ENCODE measurements around the gene GON4L. TPM values are rescaled to one million over a fixed set of nuclear protein-coding genes. Genes with fewer than 3 reads are reported as not detected.
A peak's percentile ranks its signal among the peaks of the same experiment; 100 is the strongest.

Gene GON4L
- total RNA-seq, 6 experiments from 2014 or later: 10.7 to 23.2 (median 20.1) TPM

DNA sequence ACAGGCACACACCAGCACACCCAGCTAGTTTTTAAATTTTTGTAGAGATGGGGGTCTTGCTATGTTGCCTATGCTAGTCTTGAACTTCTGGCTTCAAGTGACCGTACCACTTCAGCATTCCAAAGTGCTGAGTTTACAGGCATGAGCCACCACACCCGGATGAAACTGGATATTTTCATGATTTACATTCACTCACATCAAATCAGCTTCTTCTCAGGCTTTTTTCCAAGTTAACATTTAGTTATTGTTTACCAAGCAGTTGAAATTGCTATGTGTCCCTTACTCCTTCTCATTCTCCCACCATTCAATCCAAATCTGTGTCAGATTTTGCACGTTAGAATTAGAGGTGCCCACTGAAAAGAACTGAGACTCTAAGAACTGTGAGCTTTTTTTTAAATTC is 35.8 kb upstream of the GON4L start:
- no peaks in the 10 kb centered on the region for H3K4me1 ChIP-seq
- WGBS (ENCODE audit: insufficient coverage, low coverage, low lambda C conversion rate, missing lambda C conversion rate): 44% methylated on average over 3 of the region's 3 CpGs
- ATAC-seq: no peak
- TF ChIP-seq, protein P1, sequence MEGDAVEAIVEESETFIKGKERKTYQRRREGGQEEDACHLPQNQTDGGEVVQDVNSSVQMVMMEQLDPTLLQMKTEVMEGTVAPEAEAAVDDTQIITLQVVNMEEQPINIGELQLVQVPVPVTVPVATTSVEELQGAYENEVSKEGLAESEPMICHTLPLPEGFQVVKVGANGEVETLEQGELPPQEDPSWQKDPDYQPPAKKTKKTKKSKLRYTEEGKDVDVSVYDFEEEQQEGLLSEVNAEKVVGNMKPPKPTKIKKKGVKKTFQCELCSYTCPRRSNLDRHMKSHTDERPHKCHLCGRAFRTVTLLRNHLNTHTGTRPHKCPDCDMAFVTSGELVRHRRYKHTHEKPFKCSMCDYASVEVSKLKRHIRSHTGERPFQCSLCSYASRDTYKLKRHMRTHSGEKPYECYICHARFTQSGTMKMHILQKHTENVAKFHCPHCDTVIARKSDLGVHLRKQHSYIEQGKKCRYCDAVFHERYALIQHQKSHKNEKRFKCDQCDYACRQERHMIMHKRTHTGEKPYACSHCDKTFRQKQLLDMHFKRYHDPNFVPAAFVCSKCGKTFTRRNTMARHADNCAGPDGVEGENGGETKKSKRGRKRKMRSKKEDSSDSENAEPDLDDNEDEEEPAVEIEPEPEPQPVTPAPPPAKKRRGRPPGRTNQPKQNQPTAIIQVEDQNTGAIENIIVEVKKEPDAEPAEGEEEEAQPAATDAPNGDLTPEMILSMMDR (IDR thresholded peaks at IDR 0.05): no peak
- TF ChIP-seq POLR2A (IDR thresholded peaks at IDR 0.05): no peak
- DNase-seq: no peak
- H3K27me3 ChIP-seq: no peaks in the 10 kb centered on the region
- H3K9me3 ChIP-seq: no peaks in the 10 kb centered on the region
- peak overlapping the region in 1 of 3 donors; percentile 80 for H3K27ac ChIP-seq
- H3K36me3 ChIP-seq: peaks cover 0 to 12% (median 0%) of the 10 kb centered on the region in 4 donors
- intact Hi-C loops (cut with DNase I): no loop called here
- no peak overlapping the region for H3K4me3 ChIP-seq

DNA sequence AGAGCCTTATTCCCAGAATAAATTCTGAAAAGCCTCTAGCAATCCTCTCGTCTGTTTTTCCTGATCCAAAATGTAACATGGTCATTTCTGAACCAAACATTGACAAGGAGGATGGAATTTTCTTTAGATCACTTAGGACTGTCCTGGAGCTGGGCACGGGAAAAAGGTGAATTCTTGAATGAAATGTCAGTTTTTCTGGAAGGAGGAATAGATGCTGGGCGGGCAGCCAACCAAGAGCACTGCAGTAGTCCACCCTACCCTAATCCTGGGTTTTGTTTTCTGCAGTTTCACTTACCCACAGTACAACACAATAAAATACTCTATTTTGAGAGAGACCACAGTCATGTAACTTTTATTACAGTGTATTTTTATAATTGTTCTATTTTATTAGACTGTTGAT is 33.2 kb upstream of the GON4L start:
- WGBS (ENCODE audit: insufficient coverage, low coverage, low lambda C conversion rate, missing lambda C conversion rate): 40% methylated on average over 3 of the region's 3 CpGs
- TF ChIP-seq, protein P1 (IDR thresholded peaks at IDR 0.05): no peak
- TF ChIP-seq POLR2A (IDR thresholded peaks at IDR 0.05): no peak
- ATAC-seq: no peak

DNA sequence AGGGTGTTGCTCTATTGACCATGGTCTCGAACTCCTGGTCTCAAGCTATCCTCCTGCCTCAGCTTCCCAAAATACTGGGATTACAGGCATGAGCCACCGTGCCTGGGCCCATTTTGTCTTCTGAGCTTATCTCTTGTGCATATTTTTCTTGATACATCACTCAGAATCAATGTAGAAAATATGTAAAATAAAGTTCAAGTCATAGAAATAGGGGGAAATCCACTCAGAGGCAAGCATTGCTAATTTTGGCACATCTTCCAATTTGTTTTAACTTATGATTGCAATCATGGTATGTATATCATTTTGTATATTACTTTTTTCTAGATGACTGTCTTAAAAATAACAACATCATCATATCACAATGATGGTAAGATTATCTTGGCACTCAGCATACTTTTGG is 32.6 kb upstream of the GON4L start:
- Histone ChIP-seq H3K4me1 (no peaks in the 10 kb centered on the region), H3K9me3 (no peaks in the 10 kb centered on the region), H3K4me3 (no peak overlapping the region), H3K27me3 (no peaks in the 10 kb centered on the region), H3K36me3 (no peaks in the 10 kb centered on the region), H3K27ac (no peak overlapping the region)
- DNase-seq: no peak
- no peak for ATAC-seq
- 75% methylated on average over 2 of the region's 2 CpGs for WGBS (ENCODE audit: insufficient coverage, low coverage, low lambda C conversion rate, missing lambda C conversion rate)
- intact Hi-C loops (cut with DNase I): no loop called here
- TF ChIP-seq, protein P1 (IDR thresholded peaks at IDR 0.05): no peak

More for the DNA sequence above, 33.2 kb upstream of the GON4L start:
- Histone ChIP-seq H3K27ac (no peak overlapping the region), H3K36me3 (no peaks in the 10 kb centered on the region), H3K9me3 (no peaks in the 10 kb centered on the region), H3K27me3 (no peaks in the 10 kb centered on the region), H3K4me1 (no peaks in the 10 kb centered on the region), H3K4me3 (no peak overlapping the region)
- no peak for DNase-seq
- intact Hi-C loops (cut with DNase I): no loop called here

DNA sequence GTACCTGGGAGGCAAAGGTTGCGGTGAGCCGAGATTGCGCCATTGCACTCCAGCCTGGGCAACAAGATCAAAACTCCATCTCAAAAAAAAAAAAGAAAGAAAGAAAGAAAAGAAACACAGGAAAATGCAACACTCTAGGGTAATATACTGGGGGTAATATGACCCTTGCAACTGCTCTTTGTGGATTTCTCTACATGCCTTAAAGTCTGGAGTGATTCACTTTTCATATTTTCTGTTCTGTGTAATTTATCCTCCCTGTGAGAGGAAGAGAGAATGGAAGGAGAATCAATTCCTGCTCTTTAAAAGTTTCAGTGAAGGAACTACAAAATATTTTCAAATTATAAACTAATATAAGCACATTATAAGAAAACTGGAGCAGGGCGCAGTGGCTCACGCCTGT is 31.5 kb upstream of the GON4L start:
- ATAC-seq: no peak
- Histone ChIP-seq H3K27me3 (no peaks in the 10 kb centered on the region), H3K9me3 (no peaks in the 10 kb centered on the region), H3K36me3 (no peaks in the 10 kb centered on the region), H3K4me3 (no peak overlapping the region), H3K27ac (no peak overlapping the region), H3K4me1 (no peaks in the 10 kb centered on the region)
- intact Hi-C loops (cut with DNase I): no loop called here
- TF ChIP-seq, protein P1 (IDR thresholded peaks at IDR 0.05): no peak
- no peak for TF ChIP-seq POLR2A (IDR thresholded peaks at IDR 0.05)
- WGBS (ENCODE audit: insufficient coverage, low coverage, low lambda C conversion rate, missing lambda C conversion rate): 100% methylated on average over 5 of the region's 5 CpGs
- no peak for DNase-seq

DNA sequence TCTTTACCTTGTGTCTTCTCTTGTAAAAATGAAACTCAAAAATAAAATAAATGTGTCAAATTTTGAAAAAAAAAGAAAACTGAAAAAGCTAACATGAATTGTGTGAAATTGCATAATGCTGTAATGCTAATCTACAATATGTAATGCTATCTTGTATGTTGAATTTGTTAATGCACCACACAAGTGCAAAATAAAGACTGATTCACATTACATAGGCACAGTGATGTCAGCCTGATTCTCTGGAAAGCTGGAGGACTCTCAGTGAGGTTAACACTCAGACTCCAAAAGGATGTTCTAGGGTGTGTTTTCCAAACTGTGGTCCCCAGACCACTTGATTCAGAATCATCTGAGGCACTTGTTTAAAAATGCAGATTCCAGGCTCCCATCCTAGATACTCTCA is 28.0 kb upstream of the GON4L start:
- no peak for DNase-seq
- Histone ChIP-seq H3K36me3 (no peaks in the 10 kb centered on the region), H3K27ac (no peak overlapping the region), H3K4me3 (no peak overlapping the region), H3K9me3 (no peaks in the 10 kb centered on the region), H3K4me1 (no peaks in the 10 kb centered on the region), H3K27me3 (no peaks in the 10 kb centered on the region)
- intact Hi-C loops (cut with DNase I): no loop called here
- ATAC-seq: no peak
- no peak for TF ChIP-seq POLR2A (IDR thresholded peaks at IDR 0.05)
- TF ChIP-seq, protein P1 (IDR thresholded peaks at IDR 0.05): no peak
